ENCODE data around the gene POLR1A.

Gene POLR1A

GRCh38 chr2:86135653-86136052 lies 30.0 kb upstream of the POLR1A start:
- Histone ChIP-seq H3K4me1 (ENCODE audit: control insufficient read depth in 1 of 2, insufficient read depth in 1 of 2, low read depth in 1 of 2, low read length in 1 of 2) (no peaks in the 10 kb centered on the region), H3K27me3 (no peaks in the 10 kb centered on the region), H3K9me3 (no peaks in the 10 kb centered on the region), H3K36me3 (peaks cover 95% of the 10 kb centered on the region), H3K4me3 (ENCODE audit: low read depth in 1 of 2, low read length in 1 of 2) (no peak overlapping the region), H3K27ac (no peak overlapping the region)
- no peak for TF ChIP-seq CTCF (IDR thresholded peaks at IDR 0.05)

GRCh38 chr2:86134709-86135108 lies 29.0 kb upstream of the POLR1A start:
- no peak overlapping the region for H3K4me3 ChIP-seq (ENCODE audit: low read depth in 1 of 2, low read length in 1 of 2)

GRCh38 chr2:86124683-86125082 lies 19.0 kb upstream of the POLR1A start:
- peaks cover 100% of the 10 kb centered on the region for H3K36me3 ChIP-seq
- H3K4me1 ChIP-seq (ENCODE audit: control insufficient read depth in 1 of 2, insufficient read depth in 1 of 2, low read depth in 1 of 2, low read length in 1 of 2) = no peaks in the 10 kb centered on the region
- H3K9me3 ChIP-seq = no peaks in the 10 kb centered on the region
- no peak overlapping the region for H3K27ac ChIP-seq
- TF ChIP-seq CTCF (IDR thresholded peaks at IDR 0.05) = no peak
- H3K4me3 ChIP-seq (ENCODE audit: low read depth in 1 of 2, low read length in 1 of 2) = no peak overlapping the region
- no peaks in the 10 kb centered on the region for H3K27me3 ChIP-seq

More at GRCh38 chr2:86134709-86135108, 29.0 kb upstream of the POLR1A start:
- H3K27ac ChIP-seq = no peak overlapping the region
- peaks cover 96% of the 10 kb centered on the region for H3K36me3 ChIP-seq
- no peaks in the 10 kb centered on the region for H3K9me3 ChIP-seq
- H3K4me1 ChIP-seq (ENCODE audit: control insufficient read depth in 1 of 2, insufficient read depth in 1 of 2, low read depth in 1 of 2, low read length in 1 of 2) = no peaks in the 10 kb centered on the region
- H3K27me3 ChIP-seq = no peaks in the 10 kb centered on the region
- no peak for TF ChIP-seq CTCF (IDR thresholded peaks at IDR 0.05)

- Histone ChIP-seq H3K4me3 (ENCODE audit: low read depth in 1 of 2, low read length in 1 of 2) (no peak overlapping the region), H3K36me3 (peaks cover 100% of the 10 kb centered on the region), H3K27me3 (no peaks in the 10 kb centered on the region), H3K27ac (no peak overlapping the region), H3K9me3 (no peaks in the 10 kb centered on the region), H3K4me1 (ENCODE audit: control insufficient read depth in 1 of 2, insufficient read depth in 1 of 2, low read depth in 1 of 2, low read length in 1 of 2) (no peaks in the 10 kb centered on the region)
- TF ChIP-seq CTCF (IDR thresholded peaks at IDR 0.05) = no peak
These were observed 17.7 kb upstream of the POLR1A start for GRCh38 chr2:86123328-86123925.

- peaks cover 91% of the 10 kb centered on the region for H3K36me3 ChIP-seq
- TF ChIP-seq CTCF (IDR thresholded peaks at IDR 0.05) = no peak
These were observed 12.4 kb upstream of the POLR1A start for GRCh38 chr2:86118130-86118529.

More at GRCh38 chr2:86118130-86118529, 12.4 kb upstream of the POLR1A start:
- Histone ChIP-seq H3K4me3 (ENCODE audit: low read depth in 1 of 2, low read length in 1 of 2) (no peak overlapping the region), H3K27ac (no peak overlapping the region), H3K9me3 (no peaks in the 10 kb centered on the region), H3K27me3 (no peaks in the 10 kb centered on the region), H3K4me1 (ENCODE audit: control insufficient read depth in 1 of 2, insufficient read depth in 1 of 2, low read depth in 1 of 2, low read length in 1 of 2) (no peaks in the 10 kb centered on the region)
